Lower leg skin (tissue), 3 donors: ENCODE data around the gene GM2A.

Experiments used
- POLR2A ChIP-seq, 2 donors: fragments of 450-650 bp; IDR thresholded peaks; one replicate each; pipeline ENCODE4 v1.6.1; 2016 to 2017; ENCODE audit warnings: antibody characterized with exemption in 2 of 2, mild to moderate bottlenecking in 1 of 2, moderate library complexity in 1 of 2
- TF ChIP-seq, protein P1 (sequence below), 3 donors: fragments of 450-650 bp; IDR thresholded peaks; one replicate each; pipeline ENCODE4 v1.5.1; 2016; ENCODE audit warnings: antibody characterized with exemption in 3 of 3, mild to moderate bottlenecking in 3 of 3, moderate library complexity in 2 of 3

DNA sequence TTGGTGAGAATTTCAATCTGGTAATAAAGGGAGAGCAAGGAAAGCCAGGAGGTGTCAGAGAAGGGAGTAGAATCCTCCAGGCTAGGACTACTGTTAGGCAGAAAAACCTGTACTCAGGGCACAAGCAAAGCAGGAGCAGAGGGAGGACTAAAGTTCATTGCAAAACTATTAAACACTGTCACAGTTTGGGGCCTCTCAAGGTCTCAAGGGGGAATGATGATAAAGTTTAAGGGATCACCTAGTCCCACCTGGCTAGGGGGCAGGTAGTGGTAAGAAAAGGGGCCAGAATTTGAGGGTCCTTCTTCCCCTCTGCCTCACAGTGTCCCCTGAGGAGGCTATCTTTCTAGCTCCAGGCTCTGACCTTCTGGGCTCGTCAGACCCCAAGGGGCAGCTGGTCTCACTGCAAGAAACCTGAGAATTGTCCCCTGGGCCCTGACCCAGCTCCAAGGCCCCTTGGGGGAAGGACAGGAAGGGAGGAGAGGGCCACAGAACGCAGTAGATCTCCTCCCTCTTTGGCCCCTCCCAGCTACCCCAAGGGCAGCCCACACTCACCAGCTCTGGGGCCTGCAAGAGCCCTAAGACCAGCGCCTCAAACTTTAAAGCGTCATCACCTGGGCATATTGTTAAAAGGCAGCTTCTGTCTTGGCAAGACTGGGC is 30.1 kb upstream of the GM2A start:
- TF ChIP-seq, protein P1, sequence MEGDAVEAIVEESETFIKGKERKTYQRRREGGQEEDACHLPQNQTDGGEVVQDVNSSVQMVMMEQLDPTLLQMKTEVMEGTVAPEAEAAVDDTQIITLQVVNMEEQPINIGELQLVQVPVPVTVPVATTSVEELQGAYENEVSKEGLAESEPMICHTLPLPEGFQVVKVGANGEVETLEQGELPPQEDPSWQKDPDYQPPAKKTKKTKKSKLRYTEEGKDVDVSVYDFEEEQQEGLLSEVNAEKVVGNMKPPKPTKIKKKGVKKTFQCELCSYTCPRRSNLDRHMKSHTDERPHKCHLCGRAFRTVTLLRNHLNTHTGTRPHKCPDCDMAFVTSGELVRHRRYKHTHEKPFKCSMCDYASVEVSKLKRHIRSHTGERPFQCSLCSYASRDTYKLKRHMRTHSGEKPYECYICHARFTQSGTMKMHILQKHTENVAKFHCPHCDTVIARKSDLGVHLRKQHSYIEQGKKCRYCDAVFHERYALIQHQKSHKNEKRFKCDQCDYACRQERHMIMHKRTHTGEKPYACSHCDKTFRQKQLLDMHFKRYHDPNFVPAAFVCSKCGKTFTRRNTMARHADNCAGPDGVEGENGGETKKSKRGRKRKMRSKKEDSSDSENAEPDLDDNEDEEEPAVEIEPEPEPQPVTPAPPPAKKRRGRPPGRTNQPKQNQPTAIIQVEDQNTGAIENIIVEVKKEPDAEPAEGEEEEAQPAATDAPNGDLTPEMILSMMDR (IDR thresholded peaks at IDR 0.05), result no peak
- TF ChIP-seq POLR2A (IDR thresholded peaks at IDR 0.05), result no peak
